Osteoblast (primary cell): ENCODE results near the gene CAMKMT. TPM values are rescaled to one million over a fixed set of nuclear protein-coding genes. Genes with fewer than 3 reads are reported as not detected.

Source experiments
- DNase-seq: peaks from one replicate; pipeline ENCODE4 v3.0.0; 2011; ENCODE audit warnings: low spot score, mixed read lengths; ENCODE audit not compliant: insufficient read length; ENCODE audit errors: missing footprints
- H2AFZ ChIP-seq: 2 replicates; pipeline ENCODE4 v1.6.0; 2011; ENCODE audit warnings: mild to moderate bottlenecking, low read length
- H3K27ac ChIP-seq: 2 replicates; pipeline ENCODE4 v1.5.1; 2011; ENCODE audit warnings: mild to moderate bottlenecking, low read depth, low read length, moderate library complexity
- H3K27me3 ChIP-seq: 2 replicates; pipeline ENCODE4 v1.6.0; 2012; ENCODE audit warnings: mild to moderate bottlenecking, control low read depth, inconsistent platforms, low read length, moderate library complexity; ENCODE audit not compliant: insufficient read depth
- H3K36me3 ChIP-seq: 2 replicates; pipeline ENCODE4 v1.5.1; 2011; ENCODE audit warnings: mild to moderate bottlenecking, low read length, control low read depth, moderate library complexity; ENCODE audit not compliant: insufficient read depth
- H3K4me1 ChIP-seq: 2 replicates; pipeline ENCODE4 v1.5.1; 2011; ENCODE audit warnings: mild to moderate bottlenecking, low read length, control low read depth, moderate library complexity; ENCODE audit not compliant: insufficient read depth
- H3K4me2 ChIP-seq: 2 replicates; pipeline ENCODE4 v1.6.0; 2011; ENCODE audit warnings: mild to moderate bottlenecking, low read length; ENCODE audit not compliant: insufficient read depth
- H3K4me3 ChIP-seq: fragments of 200-600 bp; sonication (generic); 3 replicates; pipeline ENCODE4 v1.5.1; 2012; ENCODE audit warnings: mild to moderate bottlenecking, low read length, inconsistent platforms; ENCODE audit not compliant: insufficient read depth
- H3K79me2 ChIP-seq: 2 replicates; pipeline ENCODE4 v1.6.0; 2012; ENCODE audit warnings: mild to moderate bottlenecking, low read length, control low read depth, inconsistent platforms; ENCODE audit not compliant: insufficient read depth
- H3K9me3 ChIP-seq: 2 replicates; pipeline ENCODE4 v1.5.1; 2011; ENCODE audit warnings: low read depth, low read length, control low read depth
- H4K20me1 ChIP-seq: 2 replicates; pipeline ENCODE4 v1.6.0; 2012; ENCODE audit warnings: mild to moderate bottlenecking, low read length, control low read depth; ENCODE audit not compliant: insufficient read depth
- total RNA-seq: library from RNA; depleted of rRNA; stranded (reverse); fragments of >200 nt; gene quantifications from 2 replicates; pipeline ENCODE4 v1.2.3, GENCODE V29; 2012
- TF ChIP-seq, protein P1 (sequence below): IDR thresholded peaks from 2 replicates; pipeline ENCODE4 v1.5.1; 2011; ENCODE audit warnings: mild to moderate bottlenecking, low read depth, low read length, moderate library complexity; ENCODE audit errors: extremely low read depth

CAMKMT gene
- total RNA-seq, 1 donor, result 7.2 TPM

DNA sequence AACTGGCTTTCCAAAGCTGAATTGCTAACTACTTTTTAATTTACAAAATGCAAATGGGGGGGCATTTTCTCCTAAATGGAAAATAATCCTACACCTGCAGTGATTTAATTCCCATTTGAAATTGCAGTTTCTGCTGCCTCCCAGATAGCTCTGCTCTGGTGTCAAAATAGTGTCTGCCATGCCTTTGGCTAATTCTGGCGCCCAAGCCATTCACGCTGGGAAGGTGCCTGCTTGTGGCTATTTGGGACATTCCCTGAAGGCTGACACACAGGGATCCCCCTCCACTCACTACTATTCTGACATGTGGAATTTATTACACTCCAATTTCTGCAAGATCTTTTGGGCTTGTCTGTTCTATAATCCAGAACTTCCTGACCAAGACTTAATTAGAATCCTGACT lies 451.4 kb downstream of the CAMKMT start:
- Histone ChIP-seq H3K4me2 (no peak overlapping the region), H3K9me3 (no peaks in the 10 kb centered on the region), H3K27me3 (peaks cover 30% of the 10 kb centered on the region), H4K20me1 (no peaks in the 10 kb centered on the region), H3K36me3 (no peaks in the 10 kb centered on the region), H3K4me1 (no peaks in the 10 kb centered on the region), H2AFZ (no peak overlapping the region), H3K79me2 (no peaks in the 10 kb centered on the region), H3K27ac (no peak overlapping the region), H3K4me3 (no peak overlapping the region)
- DNase-seq, result no peak
- TF ChIP-seq, protein P1, sequence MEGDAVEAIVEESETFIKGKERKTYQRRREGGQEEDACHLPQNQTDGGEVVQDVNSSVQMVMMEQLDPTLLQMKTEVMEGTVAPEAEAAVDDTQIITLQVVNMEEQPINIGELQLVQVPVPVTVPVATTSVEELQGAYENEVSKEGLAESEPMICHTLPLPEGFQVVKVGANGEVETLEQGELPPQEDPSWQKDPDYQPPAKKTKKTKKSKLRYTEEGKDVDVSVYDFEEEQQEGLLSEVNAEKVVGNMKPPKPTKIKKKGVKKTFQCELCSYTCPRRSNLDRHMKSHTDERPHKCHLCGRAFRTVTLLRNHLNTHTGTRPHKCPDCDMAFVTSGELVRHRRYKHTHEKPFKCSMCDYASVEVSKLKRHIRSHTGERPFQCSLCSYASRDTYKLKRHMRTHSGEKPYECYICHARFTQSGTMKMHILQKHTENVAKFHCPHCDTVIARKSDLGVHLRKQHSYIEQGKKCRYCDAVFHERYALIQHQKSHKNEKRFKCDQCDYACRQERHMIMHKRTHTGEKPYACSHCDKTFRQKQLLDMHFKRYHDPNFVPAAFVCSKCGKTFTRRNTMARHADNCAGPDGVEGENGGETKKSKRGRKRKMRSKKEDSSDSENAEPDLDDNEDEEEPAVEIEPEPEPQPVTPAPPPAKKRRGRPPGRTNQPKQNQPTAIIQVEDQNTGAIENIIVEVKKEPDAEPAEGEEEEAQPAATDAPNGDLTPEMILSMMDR, result no peak

DNA sequence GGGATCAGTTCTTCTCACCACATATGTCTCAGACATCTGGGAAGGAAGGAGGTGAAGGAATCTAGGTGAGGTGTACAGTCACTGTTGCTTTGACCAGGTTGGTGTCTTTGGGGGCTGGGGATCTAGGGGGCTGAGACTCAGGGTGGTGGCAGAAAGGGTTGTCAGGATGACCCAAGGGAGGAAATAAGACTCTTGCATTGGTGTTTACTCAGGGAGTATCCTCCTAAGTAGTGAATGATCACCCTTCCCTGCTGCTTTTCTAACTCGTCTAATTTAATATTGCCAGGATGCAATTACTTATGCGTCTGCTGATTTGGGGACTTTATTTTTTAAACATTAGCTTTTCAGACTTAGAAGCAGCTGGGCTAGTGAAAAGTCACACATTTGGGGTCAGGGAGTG lies 451.9 kb downstream of the CAMKMT start:
- H3K79me2 ChIP-seq, result no peaks in the 10 kb centered on the region
- no peak overlapping the region for H3K4me3 ChIP-seq
- H3K27ac ChIP-seq, result no peak overlapping the region
- H3K9me3 ChIP-seq, result no peaks in the 10 kb centered on the region
- H3K27me3 ChIP-seq, result peaks cover 25% of the 10 kb centered on the region
- TF ChIP-seq, protein P1, result no peak
- no peak for DNase-seq
- H4K20me1 ChIP-seq, result no peaks in the 10 kb centered on the region
- no peak overlapping the region for H2AFZ ChIP-seq
- no peaks in the 10 kb centered on the region for H3K4me1 ChIP-seq
- no peaks in the 10 kb centered on the region for H3K36me3 ChIP-seq
- no peak overlapping the region for H3K4me2 ChIP-seq

DNA sequence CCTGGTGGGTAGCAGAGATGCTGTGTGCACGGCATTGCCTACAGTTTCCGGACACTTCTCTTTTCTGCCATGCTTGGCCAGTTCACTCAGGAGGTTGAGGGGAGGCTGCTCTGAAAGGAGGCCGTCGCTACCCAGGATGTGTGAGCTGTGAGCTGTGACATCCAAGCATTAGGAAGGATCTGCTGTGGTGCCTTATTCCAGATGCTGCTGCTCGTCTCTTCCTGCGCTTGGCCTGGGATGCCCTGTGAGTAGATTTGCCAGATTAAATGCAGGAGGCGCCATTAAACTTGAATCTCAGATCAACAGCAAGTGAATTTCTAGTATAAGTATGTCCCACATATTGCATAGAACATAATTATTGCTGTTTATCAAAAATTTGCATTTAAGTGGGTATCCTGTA lies 455.5 kb downstream of the CAMKMT start:
- TF ChIP-seq, protein P1, result no peak
- no peak overlapping the region for H3K4me2 ChIP-seq
- H3K4me3 ChIP-seq, result no peak overlapping the region
- H3K36me3 ChIP-seq, result no peaks in the 10 kb centered on the region
- no peaks in the 10 kb centered on the region for H3K4me1 ChIP-seq
- no peak overlapping the region for H3K27ac ChIP-seq
- peaks cover 21% of the 10 kb centered on the region for H3K27me3 ChIP-seq
- DNase-seq, result no peak
- no peaks in the 10 kb centered on the region for H3K9me3 ChIP-seq
- no peaks in the 10 kb centered on the region for H4K20me1 ChIP-seq
- H2AFZ ChIP-seq, result no peak overlapping the region
- H3K79me2 ChIP-seq, result no peaks in the 10 kb centered on the region

DNA sequence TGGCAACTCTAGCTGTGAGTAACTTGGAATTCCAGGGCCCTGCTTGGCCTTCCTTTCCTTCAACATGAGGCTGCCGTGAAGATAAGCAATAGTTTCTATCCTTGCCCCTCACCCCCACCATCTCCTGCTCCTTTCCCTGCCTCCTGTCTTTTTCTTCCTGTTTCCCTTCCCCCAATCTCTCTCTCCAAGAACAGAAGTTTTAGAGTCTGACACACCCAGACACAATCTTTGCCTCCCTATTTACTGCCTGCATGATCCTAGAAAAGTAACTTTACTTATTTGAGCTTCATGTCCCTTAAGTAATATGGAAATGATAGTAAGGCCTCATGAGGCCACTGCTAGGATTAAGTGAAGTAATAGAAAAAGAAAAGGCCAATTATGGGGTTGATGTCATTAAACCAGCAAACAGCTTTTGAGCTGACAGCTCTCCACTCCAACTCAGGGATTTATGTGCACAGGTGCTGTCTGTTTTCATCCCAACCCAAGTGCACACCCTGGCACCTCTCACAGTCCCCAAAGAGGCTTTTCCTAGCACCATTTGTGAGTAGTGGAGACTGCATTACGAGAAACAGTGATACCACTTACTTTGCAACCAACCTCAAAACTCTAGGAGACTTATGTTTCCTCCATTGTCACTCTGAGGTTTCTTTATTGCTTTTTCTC lies 456.1 kb downstream of the CAMKMT start:
- Histone ChIP-seq H3K27ac (no peak overlapping the region), H3K4me3 (no peak overlapping the region), H3K4me1 (no peaks in the 10 kb centered on the region), H2AFZ (no peak overlapping the region), H3K4me2 (no peak overlapping the region), H3K36me3 (no peaks in the 10 kb centered on the region), H3K79me2 (no peaks in the 10 kb centered on the region), H3K27me3 (peaks cover 23% of the 10 kb centered on the region), H4K20me1 (no peaks in the 10 kb centered on the region), H3K9me3 (no peaks in the 10 kb centered on the region)
- TF ChIP-seq, protein P1, result no peak
- no peak for DNase-seq
